Mucosa of gallbladder (tissue), 1 donor: ENCODE measurements around the gene ASIC3. TPM values are rescaled to one million over a fixed set of nuclear protein-coding genes. Genes with fewer than 3 reads are reported as not detected.
"Not testable (repeated sequence)": the region's sequence is repeated elsewhere in the genome, so short reads cannot be mapped to it uniquely, and the experiment has no call there.

Experiments
- DNase-seq: peaks from one replicate; pipeline ENCODE4 v3.0.0-alpha.2; 2020; ENCODE audit warnings: low spot score
- total RNA-seq: library from RNA; stranded (reverse); gene quantifications from one replicate; pipeline ENCODE4 v1.2.1, GENCODE V29; 2021
- donor health status: DM: no; HTN: no; CAD: no.

The ASIC3 gene
- total RNA-seq, 1 donor from 2014 or later = 4.4 TPM

- peak; percentile 76 for DNase-seq
Measured at GRCh38 chr7:151013733-151014497, 34.4 kb upstream of the ASIC3 start.

GRCh38 chr7:151014950-151015349, 33.4 kb upstream of the ASIC3 start:
- DNase-seq = no peak

GRCh38 chr7:151015967-151016366, 32.4 kb upstream of the ASIC3 start:
- no peak for DNase-seq

- no peak for DNase-seq
Measured at GRCh38 chr7:151016505-151016904, 31.8 kb upstream of the ASIC3 start.

- no peak for DNase-seq
Measured at GRCh38 chr7:151016942-151017341, 31.4 kb upstream of the ASIC3 start.

GRCh38 chr7:151017370-151017952, 30.9 kb upstream of the ASIC3 start:
- no peak for DNase-seq

- peak; percentile 66 for DNase-seq
Measured at GRCh38 chr7:151017953-151018420, 30.3 kb upstream of the ASIC3 start.

- peak; percentile 38 for DNase-seq
Measured at GRCh38 chr7:151018421-151019129, 29.8 kb upstream of the ASIC3 start.

- DNase-seq = no peak
Measured at GRCh38 chr7:151019130-151019447, 29.2 kb upstream of the ASIC3 start.

GRCh38 chr7:151020231-151020630, 28.1 kb upstream of the ASIC3 start:
- no peak for DNase-seq

GRCh38 chr7:151023232-151023631, 25.1 kb upstream of the ASIC3 start:
- no peak for DNase-seq

- no peak for DNase-seq
Measured at GRCh38 chr7:151024435-151025056, 23.8 kb upstream of the ASIC3 start, which contains the start of gene ATG9B. TSS of gene ATG9B (minus strand) at chr7:151024494. CDS start at chr7:151024423, 71 bp downstream.

GRCh38 chr7:151025924-151026671, 22.2 kb upstream of the ASIC3 start:
- DNase-seq = no peak

- not testable (repeated sequence) for DNase-seq
Measured at GRCh38 chr7:151026771-151027727, 21.3 kb upstream of the ASIC3 start.

- DNase-seq = not testable (repeated sequence)
Measured at GRCh38 chr7:151027728-151028130, 20.6 kb upstream of the ASIC3 start.

- DNase-seq = peak; percentile 100
Measured at GRCh38 chr7:151028131-151028947, 20.0 kb upstream of the ASIC3 start, which contains the start of gene ABCB8. TSS of gene ABCB8 (plus strand) at chr7:151028450. CDS start at chr7:151028516, 66 bp downstream.

- no peak for DNase-seq
Measured at GRCh38 chr7:151028948-151029501, 19.3 kb upstream of the ASIC3 start.

GRCh38 chr7:151031011-151031410, 17.3 kb upstream of the ASIC3 start:
- no peak for DNase-seq
